Kidney epithelial cell (primary cell): ENCODE data around the gene DHX30. TPM values are rescaled to one million over a fixed set of nuclear protein-coding genes. Genes with fewer than 3 reads are reported as not detected.

Experiments used
- DNase-seq: peaks from one replicate; pipeline ENCODE4 v3.0.0-alpha.2; 2010; ENCODE audit warnings: low read depth
- H3K27me3 ChIP-seq: 2 replicates; pipeline ENCODE4 v1.6.0; 2011; ENCODE audit warnings: low read length; ENCODE audit not compliant: control insufficient read depth, insufficient read depth
- H3K36me3 ChIP-seq: 2 replicates; pipeline ENCODE4 v1.5.1; 2011; ENCODE audit warnings: low read length; ENCODE audit not compliant: control insufficient read depth, insufficient read depth
- H3K4me3 ChIP-seq: 2 replicates; pipeline ENCODE4 v1.5.1; 2011; ENCODE audit warnings: low read depth, mild to moderate bottlenecking, control low read depth, low read length
- CTCF ChIP-seq: IDR thresholded peaks from 2 replicates; pipeline ENCODE4 v1.5.1; 2011; ENCODE audit warnings: mild to moderate bottlenecking, moderate library complexity, low read length, control low read depth, inconsistent platforms; ENCODE audit not compliant: insufficient read depth, poor library complexity, severe bottlenecking
- total RNA-seq: library from RNA; depleted of rRNA; stranded (reverse); fragments of >200 nt; gene quantifications from 2 replicates; pipeline ENCODE4 v1.2.3, GENCODE V29; 2015

Gene DHX30
- total RNA-seq, 1 donor from 2014 or later: 79.4 TPM

- Histone ChIP-seq H3K27me3 (no peaks in the 10 kb centered on the region), H3K4me3 (no peak overlapping the region), H3K36me3 (peaks cover 8% of the 10 kb centered on the region)
- DNase-seq: no peak
- no peak for TF ChIP-seq CTCF
Measured at GRCh38 chr3:47854267-47854666, 51.3 kb downstream of the DHX30 start.

GRCh38 chr3:47854720-47855455, 52.0 kb downstream of the DHX30 start:
- no peak for TF ChIP-seq CTCF
- Histone ChIP-seq H3K27me3 (no peaks in the 10 kb centered on the region), H3K4me3 (no peak overlapping the region), H3K36me3 (peaks cover 7% of the 10 kb centered on the region)
- DNase-seq: no peak

- TF ChIP-seq CTCF: no peak
- Histone ChIP-seq H3K27me3 (no peaks in the 10 kb centered on the region), H3K36me3 (peaks cover 7% of the 10 kb centered on the region), H3K4me3 (no peak overlapping the region)
- no peak for DNase-seq
Measured at GRCh38 chr3:47855461-47856383, 52.8 kb downstream of the DHX30 start.

DNA sequence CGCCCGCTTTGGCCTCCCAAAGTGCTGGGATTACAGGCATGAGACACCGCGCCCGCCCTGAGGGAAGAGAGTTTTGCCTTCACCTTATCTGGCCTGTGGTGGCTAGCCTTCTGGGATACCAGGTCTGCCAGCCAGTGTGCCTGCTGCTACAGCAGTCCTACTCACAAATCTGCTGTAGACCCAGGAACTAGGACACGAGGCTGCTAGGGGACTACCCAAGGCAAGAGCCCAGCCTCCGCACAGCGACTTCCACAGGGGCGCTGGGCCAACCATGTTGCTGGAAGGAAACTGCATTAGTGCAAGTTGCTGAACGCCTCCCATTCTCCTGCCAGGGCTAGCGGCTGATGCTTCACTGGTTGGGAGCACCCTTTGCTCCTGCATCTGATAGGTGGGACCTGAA, 53.7 kb downstream of the DHX30 start:
- DNase-seq: no peak
- TF ChIP-seq CTCF: no peak
- Histone ChIP-seq H3K4me3 (no peak overlapping the region), H3K36me3 (peaks cover 4% of the 10 kb centered on the region), H3K27me3 (no peaks in the 10 kb centered on the region)

DNA sequence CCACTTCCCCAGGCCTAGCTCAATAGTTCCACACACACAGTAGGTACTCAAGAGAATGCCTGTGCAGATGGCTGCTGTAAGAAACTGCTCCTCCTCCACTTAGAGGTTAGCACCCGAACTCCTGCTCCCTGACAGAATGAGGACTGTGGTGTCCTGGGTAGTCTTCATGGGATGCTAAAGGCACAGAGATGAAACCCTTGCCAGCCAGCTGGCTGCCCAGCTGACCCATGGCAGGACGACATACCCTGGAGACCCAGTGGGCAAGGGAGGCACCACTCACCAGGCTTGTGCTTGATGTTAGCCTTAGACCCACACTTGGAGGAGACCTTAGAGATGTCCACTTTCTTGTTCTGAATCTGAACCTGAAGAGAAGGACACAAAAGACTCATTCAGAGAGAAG, 54.2 kb downstream of the DHX30 start:
- Histone ChIP-seq H3K27me3 (no peaks in the 10 kb centered on the region), H3K4me3 (no peak overlapping the region), H3K36me3 (peaks cover 4% of the 10 kb centered on the region)
- no peak for DNase-seq
- no peak for TF ChIP-seq CTCF
